ENCODE results near the gene DNAH17. TPM values are rescaled to one million over a fixed set of nuclear protein-coding genes. Genes with fewer than 3 reads are reported as not detected.

The DNAH17 gene
- total and polyA plus RNA-seq, 2 of the 13 experiments (the other 11 are each of a cell fraction or from before 2014, with no cell fraction given): 0.86 to 1.6 TPM

DNA sequence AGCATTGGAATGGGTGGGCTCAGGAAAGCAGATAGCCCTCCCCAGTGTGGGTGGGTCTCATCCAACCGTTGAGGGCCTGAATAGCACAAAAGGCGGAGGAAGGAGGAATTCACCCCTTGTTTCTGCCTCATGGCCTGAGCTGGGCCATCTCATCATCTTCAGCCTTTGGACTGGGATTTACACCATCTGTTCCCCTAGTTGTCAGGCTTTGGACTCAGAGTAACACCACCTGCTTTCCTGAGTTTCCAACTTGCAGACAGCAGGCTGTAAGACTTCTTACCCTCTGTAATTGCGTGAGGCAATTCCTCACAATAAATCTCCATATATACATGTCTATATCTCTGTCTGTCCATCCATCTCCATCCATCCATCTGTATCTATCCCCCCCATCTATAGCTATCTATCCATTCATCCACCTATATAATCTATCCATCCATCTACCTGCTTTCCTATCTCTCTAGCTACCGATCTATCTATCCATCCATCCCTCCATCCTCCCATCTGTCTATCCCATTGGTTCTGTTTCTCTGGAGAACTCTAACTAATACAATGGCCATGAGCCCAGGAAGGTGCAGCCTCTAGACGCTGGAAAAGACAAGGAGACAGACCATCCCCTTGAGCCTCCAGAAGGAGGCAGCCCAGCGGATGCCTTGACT, 21.3 kb downstream of the DNAH17 start:
- WGBS (ENCODE audit: low lambda C conversion rate): 78% methylated on average over 6 of the region's 6 CpGs
- FAIRE-seq (no peak), ATAC-seq (no peak), DNase-seq (ENCODE audit: low spot score) (no peak)
- no TSS peak for BruUV-seq (replicated peaks)
- Histone ChIP-seq H3K79me2 (ENCODE audit: insufficient read depth, low read length) (no peaks in the 10 kb centered on the region), H3K36me3 (replicated peaks in 1 of 2; ENCODE audit: control insufficient read depth in 1 of 2, insufficient read depth in 2 of 2, low read length in 2 of 2) (no peaks in the 10 kb centered on the region), H3K9ac (ENCODE audit: insufficient read depth, low read depth, low read length) (no peak overlapping the region), H3K4me3 (replicated peaks in 1 of 3; ENCODE audit: insufficient read depth in 1 of 3, low read depth in 2 of 3, low read length in 3 of 3) (no peak overlapping the region), H3K9me3 (ENCODE audit: low read length) (no peaks in the 10 kb centered on the region), H3K4me1 (ENCODE audit: insufficient read depth, low read length) (peaks cover 20% of the 10 kb centered on the region), H3K4me2 (ENCODE audit: low read depth, low read length) (no peak overlapping the region), H2AFZ (ENCODE audit: low read length) (no peak overlapping the region), H3K27me3 (ENCODE audit: control insufficient read depth in 1 of 2, insufficient read depth in 2 of 2, low read length in 2 of 2) (no peaks in the 10 kb centered on the region; a peak in 1 of 5 replicates), H4K20me1 (ENCODE audit: insufficient read depth, low read length) (no peaks in the 10 kb centered on the region), H3K27ac (ENCODE audit: extremely low read length, insufficient read depth, low read length) (no peak overlapping the region)
- intact Hi-C loops (cut with micrococcal nuclease; ENCODE audit: unreplicated experiment) (loop anchor here (5.0 kb wide), 1 partner anchor 36 kb away; no protein-coding TSS in a partner anchor), in situ Hi-C loops (cut with HindIII; ENCODE audit: extremely low pct_ligation_motif_present, low pct_unique_long_range_greater_than_20kb) (no loop called here)
- TF ChIP-seq ZNF816 (CRISPR knock-in tag; IDR thresholded peaks at IDR 0.05; ENCODE audit: borderline replicate concordance) (no peak), ZNF709 (CRISPR knock-in tag; IDR thresholded peaks at IDR 0.05) (no peak), ZEB1 (IDR thresholded peaks at IDR 0.05; ENCODE audit: insufficient replicate concordance, low read depth) (no peak)
- TF ChIP-seq, protein P1, sequence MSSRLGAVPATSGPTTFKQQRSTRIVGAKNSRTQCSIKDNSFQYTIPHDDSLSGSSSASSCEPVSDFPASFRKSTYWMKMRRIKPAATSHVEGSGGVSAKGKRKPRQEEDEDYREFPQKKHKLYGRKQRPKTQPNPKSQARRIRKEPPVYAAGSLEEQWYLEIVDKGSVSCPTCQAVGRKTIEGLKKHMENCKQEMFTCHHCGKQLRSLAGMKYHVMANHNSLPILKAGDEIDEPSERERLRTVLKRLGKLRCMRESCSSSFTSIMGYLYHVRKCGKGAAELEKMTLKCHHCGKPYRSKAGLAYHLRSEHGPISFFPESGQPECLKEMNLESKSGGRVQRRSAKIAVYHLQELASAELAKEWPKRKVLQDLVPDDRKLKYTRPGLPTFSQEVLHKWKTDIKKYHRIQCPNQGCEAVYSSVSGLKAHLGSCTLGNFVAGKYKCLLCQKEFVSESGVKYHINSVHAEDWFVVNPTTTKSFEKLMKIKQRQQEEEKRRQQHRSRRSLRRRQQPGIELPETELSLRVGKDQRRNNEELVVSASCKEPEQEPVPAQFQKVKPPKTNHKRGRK (CRISPR knock-in tag; IDR thresholded peaks at IDR 0.05): no peak
- POLR2A ChIA-PET: no interaction called here
- CTCF ChIA-PET (ENCODE audit: low intra/inter-chr PET ratio, low total read pairs): no interaction called here

DNA sequence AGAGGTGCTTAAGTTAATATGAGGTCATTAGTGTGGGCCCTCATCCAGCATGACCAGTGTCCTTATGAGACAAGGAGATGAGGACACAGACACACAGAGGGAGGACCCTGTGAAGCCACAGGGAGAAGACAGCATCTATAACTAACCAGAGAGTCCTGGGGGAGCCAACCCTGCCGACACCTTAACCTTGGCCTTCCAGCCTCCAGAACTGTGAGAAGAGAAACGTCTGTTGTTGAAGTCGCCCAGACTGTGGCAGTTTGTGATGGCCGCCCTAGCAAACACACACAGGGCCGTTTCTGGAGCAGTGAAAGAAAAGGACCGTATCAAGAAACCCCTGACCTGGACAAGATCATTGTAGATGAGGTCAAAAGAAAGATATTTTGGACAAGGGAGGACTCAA, 26.7 kb downstream of the DNAH17 start:
- WGBS (ENCODE audit: low lambda C conversion rate): 59% methylated on average over 6 of the region's 6 CpGs
- Histone ChIP-seq H3K27me3 (ENCODE audit: control insufficient read depth in 1 of 2, insufficient read depth in 2 of 2, low read length in 2 of 2) (no peaks in the 10 kb centered on the region), H3K9ac (ENCODE audit: insufficient read depth, low read depth, low read length) (no peak overlapping the region), H3K9me3 (ENCODE audit: low read length) (no peaks in the 10 kb centered on the region), H3K4me2 (ENCODE audit: low read depth, low read length) (no peak overlapping the region), H3K27ac (ENCODE audit: extremely low read length, insufficient read depth, low read length) (no peak overlapping the region), H3K4me1 (ENCODE audit: insufficient read depth, low read length) (no peaks in the 10 kb centered on the region), H4K20me1 (ENCODE audit: insufficient read depth, low read length) (no peaks in the 10 kb centered on the region), H3K79me2 (ENCODE audit: insufficient read depth, low read length) (no peaks in the 10 kb centered on the region), H3K4me3 (replicated peaks in 1 of 3; ENCODE audit: insufficient read depth in 1 of 3, low read depth in 2 of 3, low read length in 3 of 3) (no peak overlapping the region), H2AFZ (ENCODE audit: low read length) (no peak overlapping the region), H3K36me3 (replicated peaks in 1 of 2; ENCODE audit: control insufficient read depth in 1 of 2, insufficient read depth in 2 of 2, low read length in 2 of 2) (no peaks in the 10 kb centered on the region)
- no peak for FAIRE-seq
- CTCF ChIA-PET (ENCODE audit: low intra/inter-chr PET ratio, low total read pairs): no interaction called here
- ATAC-seq: no peak
- POLR2A ChIA-PET: no interaction called here
- DNase-seq (ENCODE audit: low spot score): no peak
- no TSS peak for BruUV-seq (replicated peaks)
- in situ Hi-C loops (cut with HindIII; ENCODE audit: extremely low pct_ligation_motif_present, low pct_unique_long_range_greater_than_20kb): no loop called here
- intact Hi-C loops (cut with micrococcal nuclease; ENCODE audit: unreplicated experiment): no loop called here
- TF ChIP-seq HCFC1 (IDR thresholded peaks at IDR 0.05; ENCODE audit: low read depth, low read length): no peak
- TF ChIP-seq, protein P2, sequence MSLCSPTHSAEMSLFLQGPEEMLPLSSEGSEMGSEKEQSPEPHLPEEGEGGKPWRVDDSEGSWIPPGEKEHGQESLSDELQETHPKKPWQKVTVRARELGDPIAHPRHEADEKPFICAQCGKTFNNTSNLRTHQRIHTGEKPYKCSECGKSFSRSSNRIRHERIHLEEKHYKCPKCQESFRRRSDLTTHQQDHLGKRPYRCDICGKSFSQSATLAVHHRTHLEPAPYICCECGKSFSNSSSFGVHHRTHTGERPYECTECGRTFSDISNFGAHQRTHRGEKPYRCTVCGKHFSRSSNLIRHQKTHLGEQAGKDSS (CRISPR knock-in tag; IDR thresholded peaks at IDR 0.05; ENCODE audit: borderline replicate concordance, low read depth): no peak
- TF ChIP-seq, protein P3, sequence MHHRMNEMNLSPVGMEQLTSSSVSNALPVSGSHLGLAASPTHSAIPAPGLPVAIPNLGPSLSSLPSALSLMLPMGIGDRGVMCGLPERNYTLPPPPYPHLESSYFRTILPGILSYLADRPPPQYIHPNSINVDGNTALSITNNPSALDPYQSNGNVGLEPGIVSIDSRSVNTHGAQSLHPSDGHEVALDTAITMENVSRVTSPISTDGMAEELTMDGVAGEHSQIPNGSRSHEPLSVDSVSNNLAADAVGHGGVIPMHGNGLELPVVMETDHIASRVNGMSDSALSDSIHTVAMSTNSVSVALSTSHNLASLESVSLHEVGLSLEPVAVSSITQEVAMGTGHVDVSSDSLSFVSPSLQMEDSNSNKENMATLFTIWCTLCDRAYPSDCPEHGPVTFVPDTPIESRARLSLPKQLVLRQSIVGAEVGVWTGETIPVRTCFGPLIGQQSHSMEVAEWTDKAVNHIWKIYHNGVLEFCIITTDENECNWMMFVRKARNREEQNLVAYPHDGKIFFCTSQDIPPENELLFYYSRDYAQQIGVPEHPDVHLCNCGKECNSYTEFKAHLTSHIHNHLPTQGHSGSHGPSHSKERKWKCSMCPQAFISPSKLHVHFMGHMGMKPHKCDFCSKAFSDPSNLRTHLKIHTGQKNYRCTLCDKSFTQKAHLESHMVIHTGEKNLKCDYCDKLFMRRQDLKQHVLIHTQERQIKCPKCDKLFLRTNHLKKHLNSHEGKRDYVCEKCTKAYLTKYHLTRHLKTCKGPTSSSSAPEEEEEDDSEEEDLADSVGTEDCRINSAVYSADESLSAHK (CRISPR knock-in tag; IDR thresholded peaks at IDR 0.05; ENCODE audit: borderline replicate concordance): no peak
- TF ChIP-seq ZNF777 (CRISPR knock-in tag; IDR thresholded peaks at IDR 0.05): no peak
- TF ChIP-seq RNF2 (conservative IDR thresholded peaks at IDR 0.05; ENCODE audit: low read depth): no peak
- TF ChIP-seq ZNF354B (CRISPR knock-in tag; IDR thresholded peaks at IDR 0.05): no peak
- TF ChIP-seq SMARCC2 (IDR thresholded peaks at IDR 0.05): no peak
- no peak for TF ChIP-seq CBX1 (IDR thresholded peaks at IDR 0.05; ENCODE audit: low read depth)
- no peak for TF ChIP-seq EZH2 (conservative IDR thresholded peaks at IDR 0.05; ENCODE audit: low read depth, low read length)
- TF ChIP-seq NR1H2 (CRISPR knock-in tag; IDR thresholded peaks at IDR 0.05; ENCODE audit: borderline replicate concordance, low read depth): no peak
- no peak for TF ChIP-seq RARG (CRISPR knock-in tag; IDR thresholded peaks at IDR 0.05; ENCODE audit: low read depth)

All from HepG2 (cell line).